ENCODE results near the gene UBE2I.

DNA sequence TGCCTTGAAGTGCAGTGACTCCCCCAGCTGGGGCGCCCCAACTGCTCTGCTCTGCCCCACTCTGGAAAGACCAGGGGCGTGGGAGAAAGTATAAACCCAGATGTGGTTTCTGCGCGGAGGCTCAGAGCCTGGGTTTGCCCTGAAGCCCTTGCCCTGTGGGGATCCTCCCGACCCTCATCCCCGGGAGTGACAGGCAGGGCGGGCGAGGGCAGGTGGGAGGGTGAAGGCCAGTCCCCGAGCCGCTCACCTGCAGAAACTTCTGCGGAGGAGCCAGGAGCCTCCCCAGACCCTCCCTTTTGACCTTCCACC lies 49.7 kb upstream of the UBE2I start:
- no peak for TF ChIP-seq CTCF (IDR thresholded peaks at IDR 0.05 in 4 of 5, conservative IDR thresholded peaks at IDR 0.05 in 1 of 5)
- TF ChIP-seq POLR2A (IDR thresholded peaks at IDR 0.05) = no peak
